Stimulated activated CD4-positive, alpha-beta T cell treated with anti-CD3 and anti-CD28 coated beads, TNF-alpha, amount 100 ng/mL, for 48 hours (primary cell): ENCODE results near the gene B4GALT7.
"Not testable (repeated sequence)": the region's sequence is repeated elsewhere in the genome, so short reads cannot be mapped to it uniquely, and the experiment has no call there.

ENCODE experiments used
- DNase-seq, 3 donors: peaks; one replicate each; pipeline ENCODE4 v3.0.0-alpha.2; 2020; ENCODE audit warnings: low read depth in 3 of 3

B4GALT7 gene

GRCh38 chr5:177609076-177610059, 9.4 kb downstream of the B4GALT7 start:
- DNase-seq: no peak

- no peak for DNase-seq
Observed at GRCh38 chr5:177610131-177610769, 10.3 kb downstream of the B4GALT7 start.

GRCh38 chr5:177610770-177611445, 11.0 kb downstream of the B4GALT7 start:
- no peak for DNase-seq

- DNase-seq: no peak
Observed at GRCh38 chr5:177611446-177612214, 11.7 kb downstream of the B4GALT7 start.

GRCh38 chr5:177612215-177612673, 12.3 kb downstream of the B4GALT7 start:
- no peak for DNase-seq

GRCh38 chr5:177620560-177620959, 20.6 kb downstream of the B4GALT7 start:
- no peak for DNase-seq

GRCh38 chr5:177624172-177624571, 24.2 kb downstream of the B4GALT7 start:
- not testable (repeated sequence) for DNase-seq

- not testable (repeated sequence) for DNase-seq
Observed at GRCh38 chr5:177630186-177630585, 30.3 kb downstream of the B4GALT7 start.

GRCh38 chr5:177634912-177635311, 35.0 kb downstream of the B4GALT7 start:
- DNase-seq: not testable (repeated sequence)

- DNase-seq: not testable (repeated sequence)
Observed at GRCh38 chr5:177645462-177645861, 45.5 kb downstream of the B4GALT7 start.

GRCh38 chr5:177651235-177651634, 51.3 kb downstream of the B4GALT7 start:
- DNase-seq: not testable (repeated sequence)

- DNase-seq: not testable (repeated sequence)
Observed at GRCh38 chr5:177657846-177658245, 57.9 kb downstream of the B4GALT7 start.

- not testable (repeated sequence) for DNase-seq
Observed at GRCh38 chr5:177658542-177658941, 58.6 kb downstream of the B4GALT7 start.
